Lower leg skin (tissue), 4 donors: ENCODE measurements around the gene GPRC5C. TPM values are rescaled to one million over a fixed set of nuclear protein-coding genes. Genes with fewer than 3 reads are reported as not detected.

ENCODE experiments used
- DNase-seq, 2 donors: peaks; one replicate each; pipeline ENCODE4 v3.0.0-alpha.2; 2019; ENCODE audit warnings: low spot score in 2 of 2
- H3K4me3 ChIP-seq: fragments of 200-600 bp; sonication (generic); 2 replicates; pipeline ENCODE4 v1.5.1; 2017; ENCODE audit warnings: mild to moderate bottlenecking, low read depth; ENCODE audit not compliant: poor library complexity, severe bottlenecking
- POLR2A ChIP-seq, 2 donors: fragments of 450-650 bp; IDR thresholded peaks; one replicate each; pipeline ENCODE4 v1.6.1; 2016 to 2017; ENCODE audit warnings: antibody characterized with exemption in 2 of 2, mild to moderate bottlenecking in 1 of 2, moderate library complexity in 1 of 2
- WGBS, 2 donors: methylation state at CpG; one replicate each; pipeline ENCODE4 v1.1.5; 2018; 5-methylcytosine and 5-hydroxymethylcytosine counted together
- intact Hi-C: fragments of 100-400 bp; cut with DNase I; formaldehyde crosslinking; loops from one replicate; pipeline ENCODE4 v1.15.0; 2023; ENCODE audit warnings: low total_unique reads
- total RNA-seq, 4 donors: library from RNA; depleted of rRNA; stranded (reverse); fragments of >200 nt; gene quantifications; one replicate each; pipeline ENCODE4 v1.1.0, GENCODE V29; 2016
- TF ChIP-seq, protein P1 (sequence below), 3 donors: fragments of 450-650 bp; IDR thresholded peaks; one replicate each; pipeline ENCODE4 v1.5.1; 2016; ENCODE audit warnings: antibody characterized with exemption in 3 of 3, mild to moderate bottlenecking in 3 of 3, moderate library complexity in 2 of 3

Gene GPRC5C
- total RNA-seq, 4 donors from 2014 or later: 80.3 to 147 (median 99.1) TPM

DNA sequence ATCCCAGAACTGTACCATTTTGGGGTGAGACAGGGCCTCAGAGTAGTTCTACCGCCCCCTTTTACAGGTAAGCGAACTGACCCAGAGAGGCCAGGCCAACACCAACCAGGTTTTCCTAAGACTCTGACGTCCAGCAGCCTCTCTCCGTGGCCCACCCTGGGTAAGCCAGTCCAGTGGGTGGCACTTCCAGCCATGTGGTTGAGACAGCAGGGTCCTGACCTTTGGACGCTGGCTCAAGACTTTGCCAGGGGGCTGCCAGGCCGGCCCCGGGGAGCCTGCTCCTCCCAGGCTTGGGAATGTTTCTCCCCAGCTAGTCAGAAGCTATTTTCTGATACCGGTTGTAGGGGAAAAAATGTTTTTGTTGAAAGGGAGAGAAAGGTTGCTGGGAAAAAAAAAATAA lies 16.9 kb downstream of the GPRC5C start:
- intact Hi-C loops: no loop called here
- 77 to 86% methylated on average over 8 of the region's 8 CpGs for WGBS, 2 donors
- no peak for TF ChIP-seq POLR2A (IDR thresholded peaks at IDR 0.05)
- TF ChIP-seq, protein P1, sequence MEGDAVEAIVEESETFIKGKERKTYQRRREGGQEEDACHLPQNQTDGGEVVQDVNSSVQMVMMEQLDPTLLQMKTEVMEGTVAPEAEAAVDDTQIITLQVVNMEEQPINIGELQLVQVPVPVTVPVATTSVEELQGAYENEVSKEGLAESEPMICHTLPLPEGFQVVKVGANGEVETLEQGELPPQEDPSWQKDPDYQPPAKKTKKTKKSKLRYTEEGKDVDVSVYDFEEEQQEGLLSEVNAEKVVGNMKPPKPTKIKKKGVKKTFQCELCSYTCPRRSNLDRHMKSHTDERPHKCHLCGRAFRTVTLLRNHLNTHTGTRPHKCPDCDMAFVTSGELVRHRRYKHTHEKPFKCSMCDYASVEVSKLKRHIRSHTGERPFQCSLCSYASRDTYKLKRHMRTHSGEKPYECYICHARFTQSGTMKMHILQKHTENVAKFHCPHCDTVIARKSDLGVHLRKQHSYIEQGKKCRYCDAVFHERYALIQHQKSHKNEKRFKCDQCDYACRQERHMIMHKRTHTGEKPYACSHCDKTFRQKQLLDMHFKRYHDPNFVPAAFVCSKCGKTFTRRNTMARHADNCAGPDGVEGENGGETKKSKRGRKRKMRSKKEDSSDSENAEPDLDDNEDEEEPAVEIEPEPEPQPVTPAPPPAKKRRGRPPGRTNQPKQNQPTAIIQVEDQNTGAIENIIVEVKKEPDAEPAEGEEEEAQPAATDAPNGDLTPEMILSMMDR (IDR thresholded peaks at IDR 0.05): no peak
- H3K4me3 ChIP-seq: no peak overlapping the region
- DNase-seq: no peak

- DNase-seq: no peak
- TF ChIP-seq, protein P1 (IDR thresholded peaks at IDR 0.05): no peak
- TF ChIP-seq POLR2A (IDR thresholded peaks at IDR 0.05): no peak
- H3K4me3 ChIP-seq: no peak overlapping the region
- 84 to 88% methylated on average over 10 to 11 of the region's 11 CpGs for WGBS, 2 donors
- intact Hi-C loops: no loop called here
Observed at GRCh38 chr17:74449306-74449705, 17.4 kb downstream of the GPRC5C start.

- H3K4me3 ChIP-seq: no peak overlapping the region
- DNase-seq: no peak
- WGBS, 2 donors: 83 to 90% methylated on average over 5 of the region's 5 CpGs
- intact Hi-C loops: no loop called here
- TF ChIP-seq POLR2A (IDR thresholded peaks at IDR 0.05): no peak
- TF ChIP-seq, protein P1 (IDR thresholded peaks at IDR 0.05): no peak
Observed at GRCh38 chr17:74449773-74450172, 17.9 kb downstream of the GPRC5C start.

DNA sequence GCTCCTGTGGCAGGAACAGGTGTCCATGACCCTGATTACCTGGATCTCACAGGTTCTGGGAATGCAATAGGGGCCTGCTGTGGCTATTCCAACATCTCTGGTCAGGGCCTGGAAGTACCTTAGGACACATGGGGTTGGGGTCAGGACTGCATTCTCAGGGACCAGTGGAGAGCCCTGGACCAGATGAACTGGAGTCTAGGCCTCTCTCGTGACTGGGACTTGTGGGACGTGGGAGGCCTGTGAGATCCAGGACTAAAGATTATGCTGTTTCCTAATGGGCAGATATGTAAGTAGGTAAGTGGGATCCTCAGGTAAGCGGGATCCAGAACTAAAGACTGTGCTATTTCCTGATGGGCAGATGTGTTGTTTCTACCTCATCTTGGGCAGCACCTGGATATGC lies 18.3 kb downstream of the GPRC5C start:
- TF ChIP-seq, protein P1 (IDR thresholded peaks at IDR 0.05): no peak
- no peak for TF ChIP-seq POLR2A (IDR thresholded peaks at IDR 0.05)
- 98% methylated on average over 3 of the region's 3 CpGs for WGBS, 2 donors
- no peak for DNase-seq
- no peak overlapping the region for H3K4me3 ChIP-seq
- intact Hi-C loops: no loop called here

DNA sequence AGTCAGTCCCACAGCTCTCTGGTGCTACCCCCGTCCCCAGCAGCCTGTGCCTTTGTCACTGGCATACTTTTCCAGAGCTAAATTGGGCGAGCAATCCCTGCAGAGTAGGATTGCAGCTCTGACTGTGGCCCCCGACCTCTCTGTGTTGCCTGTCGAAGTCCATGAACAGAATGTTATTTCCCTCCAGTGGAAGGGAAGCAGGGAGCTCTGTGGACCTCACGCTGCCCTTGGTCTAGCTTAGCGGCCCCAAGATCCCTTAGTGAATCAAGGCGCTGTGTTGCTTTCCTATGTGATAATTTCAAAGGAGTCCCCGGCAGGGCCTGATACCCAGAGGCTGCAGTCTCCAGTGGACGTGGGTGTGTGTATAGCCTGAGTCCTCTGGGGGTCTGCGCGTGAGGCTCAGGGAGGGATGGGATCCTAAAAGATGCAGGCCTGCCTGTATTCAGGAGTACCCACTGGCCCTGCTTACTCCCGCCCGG lies 19.1 kb downstream of the GPRC5C start:
- WGBS, 2 donors: 92 to 95% methylated on average over 12 to 13 of the region's 13 CpGs
- no peak overlapping the region for H3K4me3 ChIP-seq
- TF ChIP-seq, protein P1 (IDR thresholded peaks at IDR 0.05): no peak
- no peak for TF ChIP-seq POLR2A (IDR thresholded peaks at IDR 0.05)
- DNase-seq: no peak
- intact Hi-C loops: no loop called here

- TF ChIP-seq POLR2A (IDR thresholded peaks at IDR 0.05): no peak
- TF ChIP-seq, protein P1 (IDR thresholded peaks at IDR 0.05): no peak
- intact Hi-C loops: no loop called here
- 78 to 86% methylated on average over 5 to 6 of the region's 6 CpGs for WGBS, 2 donors
- H3K4me3 ChIP-seq: no peak overlapping the region
- no peak for DNase-seq
Observed at GRCh38 chr17:74451557-74451956, 19.7 kb downstream of the GPRC5C start.
